T-helper 2 cell treated with Interferon-gamma antibody and Interleukin-4, amounts not matched to agents 5 μg/mL and 100 μg/mL, for 36 hours (primary cell): ENCODE measurements around the gene ZNF689.
"Not testable (repeated sequence)": the region's sequence is repeated elsewhere in the genome, so short reads cannot be mapped to it uniquely, and the experiment has no call there.

Source experiments
- DNase-seq: peaks from one replicate; pipeline ENCODE4 v3.0.0; 2021; ENCODE audit warnings: low spot score
- H3K27ac Mint-ChIP-seq: one replicate; pipeline ENCODE4 v1.8.0; 2021; ENCODE audit warnings: mild to moderate bottlenecking, mixed read lengths
- H3K27me3 Mint-ChIP-seq: one replicate; pipeline ENCODE4 v1.8.0; 2021; ENCODE audit warnings: low read depth, mixed read lengths
- H3K36me3 Mint-ChIP-seq: one replicate; pipeline ENCODE4 v1.8.0; 2021; ENCODE audit warnings: low read depth, mixed read lengths
- H3K4me1 Mint-ChIP-seq: one replicate; pipeline ENCODE4 v1.8.0; 2021; ENCODE audit warnings: low read depth, mixed read lengths
- H3K4me3 Mint-ChIP-seq: one replicate; pipeline ENCODE4 v1.8.0; 2022; ENCODE audit warnings: mild to moderate bottlenecking, moderate library complexity, mixed read lengths
- H3K9me3 Mint-ChIP-seq: one replicate; pipeline ENCODE4 v1.8.0; 2021; ENCODE audit warnings: mixed read lengths

The ZNF689 gene

DNA sequence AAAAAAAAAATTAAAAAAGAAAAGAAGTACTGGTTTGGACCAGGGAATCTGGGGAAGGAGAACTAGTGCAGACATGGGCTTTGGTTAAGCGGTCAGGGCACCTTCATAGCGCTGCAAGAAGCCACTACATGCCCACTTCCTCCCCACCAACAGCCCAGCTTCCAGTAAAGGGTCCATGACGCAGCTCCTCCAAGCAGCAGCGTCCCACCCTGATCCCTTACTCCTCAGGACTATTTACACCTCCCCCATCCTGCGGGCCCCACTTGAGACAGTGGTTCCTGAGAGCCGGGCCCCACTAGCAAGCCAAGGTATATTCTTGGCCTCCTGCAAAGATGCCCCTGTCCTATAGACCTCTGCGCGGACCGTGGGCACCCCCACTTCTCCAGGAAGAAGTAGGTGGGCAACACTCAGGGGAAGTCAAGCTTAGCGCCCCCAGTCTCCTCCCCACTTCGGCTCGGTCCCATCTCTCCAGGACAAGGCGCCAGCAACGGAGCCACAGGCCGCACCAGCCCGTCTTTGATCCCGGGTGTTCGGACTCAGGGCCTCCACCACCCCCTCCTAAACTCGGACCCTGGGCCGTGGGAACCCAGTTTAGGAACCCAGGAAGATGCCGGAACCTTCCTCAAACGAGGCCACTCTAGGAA lies 39.7 kb upstream of the ZNF689 start:
- peaks cover 31% of the 10 kb centered on the region for H3K4me1 Mint-ChIP-seq
- H3K27ac Mint-ChIP-seq: peak overlapping the region; percentile 99
- H3K27me3 Mint-ChIP-seq: peaks cover 2% of the 10 kb centered on the region
- H3K9me3 Mint-ChIP-seq: no peaks in the 10 kb centered on the region
- peaks cover 25% of the 10 kb centered on the region for H3K36me3 Mint-ChIP-seq
- H3K4me3 Mint-ChIP-seq: peak overlapping the region; percentile 99
- DNase-seq: peak; percentile 19

DNA sequence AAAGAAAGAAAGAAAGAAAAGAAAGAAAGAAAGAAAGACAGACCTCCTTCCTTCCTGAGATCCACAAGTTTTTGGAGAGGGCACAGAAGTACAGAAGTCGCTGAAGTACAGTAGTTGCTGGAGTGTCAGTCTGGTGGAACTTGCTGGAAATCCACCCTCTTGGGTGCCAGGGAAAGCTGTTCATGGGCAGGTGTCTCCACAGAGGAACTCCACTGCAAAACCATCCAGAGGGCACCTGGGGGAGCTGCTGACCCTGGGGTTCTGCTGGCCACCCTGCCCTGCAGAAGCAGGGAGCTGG lies 37.0 kb upstream of the ZNF689 start:
- no peak overlapping the region for H3K27ac Mint-ChIP-seq

DNA sequence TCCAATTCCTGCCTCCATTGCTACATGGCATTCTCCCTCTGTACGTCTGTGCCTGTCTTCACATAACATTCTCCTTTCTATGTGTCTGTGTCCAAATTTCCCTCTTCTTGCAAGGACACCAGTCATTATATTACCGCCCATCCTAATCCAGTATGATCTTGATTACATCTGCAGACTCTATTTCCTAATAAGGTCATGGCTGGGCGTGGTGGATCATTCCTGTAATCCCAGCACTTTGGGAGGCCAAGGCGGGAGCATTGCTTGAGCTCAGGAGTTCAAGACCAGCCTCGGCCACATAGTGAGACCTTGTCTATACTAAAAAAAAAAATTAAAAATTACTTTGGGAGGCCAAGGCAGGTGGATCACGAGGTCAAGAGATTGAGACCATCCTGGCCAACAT lies 35.5 kb upstream of the ZNF689 start:
- Mint-ChIP-seq H3K4me1 (peaks cover 15% of the 10 kb centered on the region), H3K27me3 (peaks cover 2% of the 10 kb centered on the region), H3K9me3 (no peaks in the 10 kb centered on the region), H3K36me3 (peaks cover 4% of the 10 kb centered on the region), H3K4me3 (no peak overlapping the region), H3K27ac (no peak overlapping the region)
- no peak for DNase-seq

More for the DNA sequence above, 37.0 kb upstream of the ZNF689 start:
- no peak for DNase-seq
- Mint-ChIP-seq H3K4me3 (no peak overlapping the region), H3K36me3 (peaks cover 10% of the 10 kb centered on the region), H3K27me3 (peaks cover 2% of the 10 kb centered on the region), H3K4me1 (peaks cover 23% of the 10 kb centered on the region), H3K9me3 (no peaks in the 10 kb centered on the region)

DNA sequence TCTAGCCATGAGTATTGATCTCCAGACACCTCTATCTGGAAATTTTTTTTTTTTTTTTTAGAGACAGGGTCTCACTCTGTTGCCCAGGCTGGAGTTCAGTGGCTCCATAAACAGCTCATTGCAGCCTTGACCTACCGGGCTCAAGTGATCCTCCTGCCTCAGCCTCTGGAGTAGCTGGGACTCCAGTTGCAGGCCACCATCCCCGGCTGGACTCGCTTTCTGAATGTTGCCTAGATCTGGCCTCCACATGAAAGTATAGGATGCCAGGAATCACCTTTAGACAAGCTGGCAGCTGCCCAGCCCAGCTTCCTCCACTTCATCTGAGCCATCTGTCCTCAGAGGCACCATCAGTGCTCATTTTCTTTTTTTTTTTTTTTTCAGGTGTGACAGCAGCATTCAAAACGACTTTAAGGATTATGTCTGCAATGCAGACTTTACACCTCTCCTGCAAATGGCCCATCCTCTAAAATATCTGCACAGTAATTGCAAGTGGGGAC lies 34.2 kb upstream of the ZNF689 start:
- no peak overlapping the region for H3K27ac Mint-ChIP-seq

DNA sequence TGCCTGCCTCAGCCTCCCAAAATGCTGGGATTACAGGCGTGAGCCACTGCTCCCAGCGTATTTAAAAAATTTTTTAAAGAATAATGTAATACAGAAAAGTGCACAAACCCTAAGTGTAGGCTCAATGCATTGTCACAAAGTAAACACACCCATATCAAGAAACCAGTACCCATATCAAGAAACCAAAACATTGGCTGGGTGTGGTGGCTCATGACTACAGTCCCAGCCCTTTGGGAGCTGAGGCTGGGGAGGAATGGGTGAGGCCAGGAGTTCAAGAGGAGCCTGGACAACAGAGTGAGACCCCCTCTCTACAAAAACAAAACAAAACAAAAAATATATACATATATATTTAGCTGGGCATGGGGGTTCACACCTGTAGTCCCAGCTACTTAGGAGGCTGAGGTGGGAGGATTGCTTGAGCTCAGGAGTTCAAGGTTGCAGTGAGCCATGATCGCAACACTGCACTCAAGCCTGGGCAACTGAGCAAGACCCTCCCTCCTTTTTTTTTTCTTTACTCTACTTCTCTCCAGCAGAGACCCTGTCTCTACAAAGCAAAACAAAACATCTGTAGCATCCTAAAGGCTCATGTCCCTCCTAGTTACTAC lies 31.3 kb upstream of the ZNF689 start:
- no peaks in the 10 kb centered on the region for H3K36me3 Mint-ChIP-seq
- H3K27me3 Mint-ChIP-seq: peaks cover 3% of the 10 kb centered on the region
- H3K27ac Mint-ChIP-seq: no peak overlapping the region

More for the DNA sequence above, 34.2 kb upstream of the ZNF689 start:
- H3K4me3 Mint-ChIP-seq: no peak overlapping the region
- no peaks in the 10 kb centered on the region for H3K36me3 Mint-ChIP-seq
- H3K27me3 Mint-ChIP-seq: peaks cover 3% of the 10 kb centered on the region
- no peaks in the 10 kb centered on the region for H3K9me3 Mint-ChIP-seq
- H3K4me1 Mint-ChIP-seq: peaks cover 5% of the 10 kb centered on the region
- no peak for DNase-seq

DNA sequence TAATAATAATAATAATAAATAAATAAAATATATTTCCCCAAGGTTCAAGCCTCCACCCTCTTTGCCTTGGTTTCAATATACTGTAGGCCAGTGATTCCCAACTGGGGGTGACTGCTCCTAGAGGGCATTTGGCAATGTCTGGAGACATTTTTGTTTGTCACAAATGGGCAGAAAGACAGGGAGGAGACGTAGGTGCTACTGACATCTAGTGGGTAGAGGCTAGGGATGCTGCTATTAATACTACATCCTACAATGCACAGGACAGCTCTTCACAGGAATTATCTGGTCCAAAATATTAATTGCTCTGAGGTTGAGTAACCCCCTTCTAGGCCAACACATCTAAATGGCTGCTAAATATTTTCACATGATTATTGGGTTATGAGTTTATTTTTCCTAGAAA lies 27.8 kb upstream of the ZNF689 start:
- Mint-ChIP-seq H3K27ac (no peak overlapping the region), H3K27me3 (peaks cover 3% of the 10 kb centered on the region), H3K4me3 (no peak overlapping the region), H3K36me3 (no peaks in the 10 kb centered on the region), H3K4me1 (peaks cover 7% of the 10 kb centered on the region), H3K9me3 (no peaks in the 10 kb centered on the region)
- no peak for DNase-seq

More for the DNA sequence above, 31.3 kb upstream of the ZNF689 start:
- Mint-ChIP-seq H3K9me3 (no peaks in the 10 kb centered on the region), H3K4me1 (no peaks in the 10 kb centered on the region), H3K4me3 (no peak overlapping the region)
- DNase-seq: no peak

DNA sequence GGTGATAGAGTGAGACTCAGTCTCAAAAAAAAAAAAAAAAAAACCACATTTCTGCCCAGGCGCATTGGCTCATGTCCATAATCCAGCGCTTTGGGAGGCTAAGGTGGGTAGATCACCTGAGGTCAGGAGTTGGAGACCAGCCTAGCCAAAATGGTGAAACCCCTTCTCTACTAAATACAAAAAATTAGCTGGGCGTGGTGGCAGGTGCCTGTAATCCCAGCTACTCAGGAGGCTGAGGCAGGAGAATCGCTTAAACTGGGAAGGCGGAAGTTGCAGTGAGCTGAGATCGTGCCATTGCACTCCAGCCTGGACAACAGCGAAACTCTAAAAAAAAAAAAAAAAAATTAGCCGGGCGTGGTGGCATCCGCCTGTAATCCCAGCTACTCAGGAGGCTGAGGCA lies 26.9 kb upstream of the ZNF689 start:
- not testable (repeated sequence) for H3K4me1 Mint-ChIP-seq, H3K27me3 Mint-ChIP-seq, H3K4me3 Mint-ChIP-seq, H3K36me3 Mint-ChIP-seq, DNase-seq, H3K27ac Mint-ChIP-seq, H3K9me3 Mint-ChIP-seq

DNA sequence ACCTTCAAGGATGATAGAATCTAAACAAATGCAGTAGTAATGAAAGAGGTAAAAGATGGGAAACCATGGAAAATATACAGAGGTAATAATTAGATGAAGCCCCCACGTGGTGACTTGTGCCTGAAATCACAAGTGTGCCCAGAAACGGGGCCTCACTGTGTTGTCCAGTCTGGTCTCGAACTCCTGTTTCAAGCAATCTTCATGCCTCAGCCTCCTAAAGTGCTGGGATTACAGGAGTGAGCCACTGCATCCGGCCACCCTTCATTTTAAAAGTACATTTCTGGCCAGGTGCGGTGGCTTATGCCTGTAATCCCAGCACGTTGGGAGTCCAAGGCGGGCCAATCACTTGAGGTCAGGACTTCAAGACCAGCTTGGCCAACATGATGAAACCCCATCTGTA lies 26.4 kb upstream of the ZNF689 start:
- H3K4me1 Mint-ChIP-seq: peaks cover 7% of the 10 kb centered on the region
- H3K9me3 Mint-ChIP-seq: no peaks in the 10 kb centered on the region
- no peak overlapping the region for H3K27ac Mint-ChIP-seq
- H3K27me3 Mint-ChIP-seq: peaks cover 3% of the 10 kb centered on the region
- H3K4me3 Mint-ChIP-seq: no peak overlapping the region
- H3K36me3 Mint-ChIP-seq: no peaks in the 10 kb centered on the region
- no peak for DNase-seq

DNA sequence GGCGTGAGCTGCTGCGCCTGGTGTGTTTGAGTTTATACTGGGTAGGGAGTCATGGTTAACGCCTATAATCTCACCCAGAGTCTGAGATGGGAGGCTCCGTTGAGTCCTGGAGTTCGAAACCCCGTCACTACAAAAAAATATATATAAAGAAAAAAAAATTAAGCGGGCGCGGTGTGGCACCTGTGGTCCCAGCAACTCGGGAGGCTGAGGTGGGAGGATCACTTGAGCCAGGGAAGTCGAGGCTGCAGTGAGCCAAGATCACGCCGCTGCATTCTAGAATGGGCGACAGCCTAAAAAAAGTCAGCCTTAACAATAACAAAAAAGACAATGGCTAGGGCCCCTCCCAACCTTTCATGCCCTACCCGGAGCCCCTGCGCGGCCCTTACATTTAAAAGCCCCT lies 23.3 kb upstream of the ZNF689 start:
- Mint-ChIP-seq H3K27me3 (no peaks in the 10 kb centered on the region), H3K4me1 (peaks cover 13% of the 10 kb centered on the region), H3K4me3 (peak overlapping the region; percentile 85), H3K9me3 (no peaks in the 10 kb centered on the region), H3K36me3 (no peaks in the 10 kb centered on the region), H3K27ac (peak overlapping the region; percentile 98)
- DNase-seq: no peak

DNA sequence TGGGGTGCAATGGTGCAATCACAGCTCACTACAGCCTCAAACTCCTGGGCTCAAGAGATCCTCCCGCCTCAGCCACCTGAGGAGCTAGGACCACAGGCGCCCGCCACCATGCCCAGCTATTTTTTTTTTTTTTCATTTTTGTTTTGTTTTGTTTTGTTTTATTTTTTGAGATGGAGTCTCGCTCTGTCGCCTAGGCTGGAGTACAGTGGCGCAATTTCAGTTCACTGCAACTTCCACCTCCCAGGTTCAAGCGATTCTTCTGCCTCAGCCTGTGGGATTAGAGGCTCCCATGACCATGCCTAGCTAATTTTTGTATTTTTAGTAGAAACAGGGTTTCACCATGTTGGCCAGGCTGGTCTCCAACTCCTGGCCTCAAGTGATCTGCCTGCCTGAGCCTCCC lies 22.3 kb upstream of the ZNF689 start:
- not testable (repeated sequence) for DNase-seq, H3K36me3 Mint-ChIP-seq, H3K4me3 Mint-ChIP-seq, H3K27me3 Mint-ChIP-seq, H3K9me3 Mint-ChIP-seq, H3K27ac Mint-ChIP-seq
- peaks cover 13% of the 10 kb centered on the region for H3K4me1 Mint-ChIP-seq

DNA sequence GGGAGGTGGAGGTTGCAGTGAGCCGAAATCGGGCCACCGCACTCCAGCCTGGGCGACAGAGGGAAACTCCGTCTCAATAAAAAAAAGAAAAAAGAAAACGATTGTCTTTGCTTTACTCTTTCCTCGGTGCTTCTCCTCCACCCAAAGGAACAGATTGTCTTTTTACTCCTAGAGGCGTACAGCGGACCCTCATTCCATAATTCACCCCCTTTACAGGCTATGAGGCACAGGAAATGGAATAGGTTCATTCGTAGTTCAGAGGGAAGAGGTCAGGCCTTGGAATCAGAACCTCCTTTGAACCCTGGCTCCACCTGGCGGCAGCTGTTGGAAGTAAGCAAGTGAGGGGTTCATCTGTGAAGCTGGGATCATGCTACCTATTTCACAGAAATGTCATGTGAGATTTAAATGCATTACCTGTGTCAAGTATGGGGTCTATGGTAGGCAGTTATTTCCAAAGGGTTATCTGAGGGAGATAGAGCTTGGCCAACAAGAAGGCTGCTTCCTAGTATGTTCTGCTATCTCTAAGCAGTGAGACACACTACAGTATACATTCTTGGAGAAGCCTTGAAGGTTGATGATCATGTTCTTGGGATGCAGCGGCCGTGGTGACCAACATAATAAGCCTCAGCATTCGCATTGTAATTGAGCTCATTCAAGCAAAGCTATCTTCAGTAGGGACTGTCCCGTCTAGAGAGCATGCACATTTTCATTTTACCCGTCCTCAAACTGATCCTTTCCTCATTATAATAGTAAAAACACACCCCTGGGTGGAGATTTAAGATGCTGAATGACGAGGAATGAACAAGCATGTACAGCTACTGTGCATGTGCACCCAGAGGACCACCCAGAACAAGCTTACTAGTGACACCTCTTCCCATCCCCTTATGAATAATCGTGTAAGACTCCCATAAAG lies 18.7 kb upstream of the ZNF689 start:
- H3K4me3 Mint-ChIP-seq: peak overlapping the region; percentile 53
- DNase-seq: peak; percentile 75
- no peak overlapping the region for H3K27ac Mint-ChIP-seq

DNA sequence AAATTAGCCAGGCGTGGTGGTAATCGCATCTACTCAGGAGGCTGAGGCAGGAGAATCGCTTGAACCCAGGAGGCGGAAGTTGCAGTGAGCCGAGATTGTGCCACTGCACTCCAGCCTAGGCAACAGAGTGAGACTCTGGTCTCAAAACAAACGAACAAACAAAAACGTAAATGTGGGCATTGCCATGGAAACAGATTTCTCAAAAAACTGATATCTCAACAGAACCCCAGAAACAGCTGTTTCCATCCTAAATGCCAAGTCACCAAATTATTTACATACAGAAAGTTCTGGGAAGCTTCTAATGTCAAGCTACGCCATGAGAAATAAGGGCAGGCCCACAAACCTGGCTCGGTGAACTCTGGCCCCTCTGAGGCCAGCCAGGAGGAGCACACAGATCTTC lies 16.0 kb upstream of the ZNF689 start:
- DNase-seq: no peak
- Mint-ChIP-seq H3K9me3 (no peaks in the 10 kb centered on the region), H3K4me1 (peaks cover 10% of the 10 kb centered on the region), H3K36me3 (no peaks in the 10 kb centered on the region), H3K27ac (no peak overlapping the region), H3K27me3 (peaks cover 24% of the 10 kb centered on the region), H3K4me3 (no peak overlapping the region)

More for the DNA sequence above, 18.7 kb upstream of the ZNF689 start:
- no peaks in the 10 kb centered on the region for H3K36me3 Mint-ChIP-seq
- no peaks in the 10 kb centered on the region for H3K9me3 Mint-ChIP-seq
- no peaks in the 10 kb centered on the region for H3K27me3 Mint-ChIP-seq
- H3K4me1 Mint-ChIP-seq: peaks cover 8% of the 10 kb centered on the region

DNA sequence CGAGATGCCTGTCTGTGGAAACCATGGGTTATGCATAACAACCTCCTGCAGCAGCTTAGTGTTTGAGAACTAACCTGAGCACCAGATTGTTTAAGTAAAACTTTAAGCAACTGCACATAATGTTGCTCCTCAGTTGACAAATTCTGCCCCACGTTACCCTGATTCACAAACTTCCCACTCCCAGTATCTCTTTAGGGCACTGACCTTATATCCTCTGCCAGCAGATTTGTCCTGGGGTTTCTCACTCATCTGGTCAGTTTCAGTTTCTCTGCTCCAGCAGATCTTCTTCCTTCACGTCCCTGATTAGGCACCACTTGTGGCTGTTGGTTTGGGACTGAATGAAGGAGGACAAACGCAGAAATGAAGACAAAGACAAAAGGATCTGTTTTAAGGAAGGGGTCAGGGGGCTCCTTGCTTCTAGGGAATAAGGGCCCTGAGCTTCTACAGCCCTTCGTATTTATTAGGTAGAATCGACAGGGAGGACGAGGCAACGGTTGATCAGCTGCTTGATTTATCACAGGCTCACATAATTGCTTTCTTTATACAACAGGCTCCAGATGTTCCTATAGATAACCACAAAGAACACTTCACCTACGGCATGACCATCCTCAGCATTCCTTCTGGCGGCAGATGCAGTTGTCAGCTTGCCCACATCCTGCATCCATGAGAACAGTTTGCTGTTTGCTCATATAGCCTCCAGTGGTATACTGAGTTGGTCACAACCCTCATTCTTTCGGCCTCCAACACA lies 13.5 kb upstream of the ZNF689 start:
- H3K4me1 Mint-ChIP-seq: peaks cover 6% of the 10 kb centered on the region
- H3K36me3 Mint-ChIP-seq: no peaks in the 10 kb centered on the region
- DNase-seq: no peak
- no peaks in the 10 kb centered on the region for H3K9me3 Mint-ChIP-seq
- H3K27ac Mint-ChIP-seq: no peak overlapping the region
- no peak overlapping the region for H3K4me3 Mint-ChIP-seq
- peaks cover 38% of the 10 kb centered on the region for H3K27me3 Mint-ChIP-seq
